PC-3 (cell line): ENCODE data around the gene MYBPH. TPM values are rescaled to one million over a fixed set of nuclear protein-coding genes. Genes with fewer than 3 reads are reported as not detected.

ENCODE experiments used
- ATAC-seq: fragments of 200-7000 bp; cut with Tn5 transposase; 2 replicates; pipeline ENCODE4 v1.9.1; 2020; ENCODE audit warnings: mild to moderate bottlenecking, moderate library complexity
- BruUV-seq: library from RNA; stranded (reverse); fragments of 400-500 nt; replicated peaks from 2 replicates; lab custom pipeline; 2021; lab: Mats Ljungman, UMichigan
- CTCF ChIA-PET: fragments of 300-600 bp; sonication (Branson Sonifier 250); formaldehyde crosslinking; loops from one replicate; lab custom pipeline; 2022; ENCODE audit warnings: antibody characterized with exemption; lab: Charles Lee
- POLR2A ChIA-PET: fragments of 300-600 bp; sonication (Branson Sonifier 250); formaldehyde crosslinking; loops from one replicate; lab custom pipeline; 2022; ENCODE audit warnings: antibody characterized with exemption; ENCODE audit not compliant: unreplicated experiment; lab: Charles Lee
- DNase-seq: peaks from one replicate; pipeline ENCODE4 v3.0.0-alpha.2; 2015
- H2AFZ ChIP-seq: fragments of 300-600 bp; sonication (generic); 2 replicates; pipeline ENCODE4 v1.6.0; 2016; ENCODE audit warnings: antibody characterized with exemption, low read length
- H3F3A ChIP-seq: fragments of 300-600 bp; sonication (generic); one replicate; pipeline ENCODE4 v1.6.0; 2017; ENCODE audit warnings: antibody characterized with exemption, low read length, control low read depth, mild to moderate bottlenecking; ENCODE audit not compliant: unreplicated experiment
- H3K27ac ChIP-seq: fragments of 300-600 bp; sonication (generic); 2 replicates; pipeline ENCODE4 v1.5.1; 2016; ENCODE audit warnings: mild to moderate bottlenecking, low read length
- H3K27me3 ChIP-seq: fragments of 300-600 bp; sonication (generic); 2 replicates; pipeline ENCODE4 v1.6.1; 2016; ENCODE audit warnings: low read length, mixed read lengths
- H3K36me3 ChIP-seq: fragments of 300-600 bp; sonication (generic); 2 replicates; pipeline ENCODE4 v1.6.1; 2016; ENCODE audit warnings: low read depth, mixed run types, low read length, mixed read lengths
- H3K4me1 ChIP-seq: fragments of 300-600 bp; sonication (generic); 2 replicates; pipeline ENCODE4 v1.5.1; 2016; ENCODE audit warnings: low read length; ENCODE audit not compliant: insufficient read depth
- H3K4me2 ChIP-seq: fragments of 300-600 bp; sonication (generic); 2 replicates; pipeline ENCODE4 v1.6.0; 2016; ENCODE audit warnings: low read length
- H3K4me3 ChIP-seq: fragments of 300-600 bp; sonication (generic); 2 replicates; pipeline ENCODE4 v1.5.1; 2016; ENCODE audit warnings: mild to moderate bottlenecking, low read length, mixed read lengths
- H3K79me2 ChIP-seq: fragments of 300-600 bp; sonication (generic); 2 replicates; pipeline ENCODE4 v1.6.1; 2017; ENCODE audit warnings: low read length, mixed read lengths
- H3K9ac ChIP-seq: fragments of 300-600 bp; sonication (generic); 2 replicates; pipeline ENCODE4 v1.6.0; 2016; ENCODE audit warnings: mild to moderate bottlenecking, low read length
- H3K9me2 ChIP-seq: fragments of 300-600 bp; sonication (generic); replicated peaks from 2 replicates; pipeline ENCODE4 v1.6.1; 2016; ENCODE audit warnings: mixed run types, low read length, mixed read lengths
- H3K9me3 ChIP-seq: fragments of 300-600 bp; sonication (generic); 2 replicates; pipeline ENCODE4 v1.6.1; 2016; ENCODE audit warnings: low read length, mixed read lengths
- H4K20me1 ChIP-seq: fragments of 300-600 bp; sonication (generic); 2 replicates; pipeline ENCODE4 v1.6.1; 2016; ENCODE audit warnings: low read length, mixed read lengths
- EZH2 ChIP-seq: fragments of 300-600 bp; sonication (generic); IDR thresholded peaks from one replicate; pipeline ENCODE4 v1.6.1; 2017; ENCODE audit warnings: antibody characterized with exemption, mild to moderate bottlenecking, low read length; ENCODE audit not compliant: unreplicated experiment
- EZH2phosphoT487 ChIP-seq: fragments of 300-600 bp; sonication (generic); IDR thresholded peaks from 2 replicates; pipeline ENCODE4 v1.6.1; 2018; ENCODE audit warnings: mild to moderate bottlenecking, antibody characterized with exemption, low read length, borderline replicate concordance
- intact Hi-C: fragments of 100-400 bp; cut with micrococcal nuclease; formaldehyde crosslinking; loops from 2 replicates; pipeline ENCODE4 v1.9.0; 2023
- total RNA-seq: library from RNA; depleted of rRNA; stranded (reverse); fragments of >200 nt; gene quantifications from 2 replicates; pipeline ENCODE4 v1.2.3, GENCODE V29; 2014
- TF ChIP-seq, protein P1 (sequence below): fragments of 300-600 bp; sonication (generic); conservative IDR thresholded peaks from 2 replicates; pipeline ENCODE4 v1.5.1; 2017; ENCODE audit warnings: antibody characterized with exemption, low read depth, mild to moderate bottlenecking, low read length

MYBPH gene
- total RNA-seq, 1 experiment from 2014 or later, result not detected

DNA sequence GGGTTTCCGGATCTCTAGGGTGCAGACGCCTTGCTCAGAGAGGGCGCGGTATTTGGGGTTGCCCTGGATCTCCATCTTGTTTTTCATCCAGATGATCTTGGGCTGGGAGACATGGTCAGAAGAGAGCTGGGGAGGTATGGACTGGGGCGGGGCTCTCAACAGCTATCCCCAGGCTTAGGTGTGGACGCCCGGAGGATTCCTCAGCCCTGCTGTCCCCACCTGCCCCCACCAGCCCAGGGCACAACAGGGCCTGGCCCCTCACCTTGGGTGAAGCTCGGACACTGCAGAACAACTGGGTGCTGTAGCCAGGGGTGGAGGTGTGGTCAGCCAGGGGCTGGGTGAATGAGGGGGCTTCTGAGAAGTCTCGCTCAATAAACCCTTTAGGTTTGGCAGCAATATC, 6.6 kb downstream of the MYBPH start:
- ATAC-seq (no peak), DNase-seq (no peak)
- POLR2A ChIA-PET, result no interaction called here
- H3K4me1 ChIP-seq, result no peaks in the 10 kb centered on the region
- no peaks in the 10 kb centered on the region for H3F3A ChIP-seq
- H4K20me1 ChIP-seq, result no peaks in the 10 kb centered on the region
- no peak overlapping the region for H3K27ac ChIP-seq
- no peak overlapping the region for H2AFZ ChIP-seq
- no peaks in the 10 kb centered on the region for H3K79me2 ChIP-seq
- CTCF ChIA-PET, result interaction anchor here (0.6 kb wide), 1 partner anchor 44 kb away, joined by 4 read pairs; no protein-coding TSS in a partner anchor
- H3K4me2 ChIP-seq, result no peak overlapping the region
- H3K9me3 ChIP-seq, result no peaks in the 10 kb centered on the region
- no TSS peak for BruUV-seq
- no peak overlapping the region for H3K9ac ChIP-seq
- no peaks in the 10 kb centered on the region for H3K9me2 ChIP-seq
- intact Hi-C loops, result no loop called here
- peaks cover 8% of the 10 kb centered on the region for H3K27me3 ChIP-seq
- TF ChIP-seq EZH2phosphoT487, result no peak
- TF ChIP-seq EZH2, result no peak
- TF ChIP-seq, protein P1, sequence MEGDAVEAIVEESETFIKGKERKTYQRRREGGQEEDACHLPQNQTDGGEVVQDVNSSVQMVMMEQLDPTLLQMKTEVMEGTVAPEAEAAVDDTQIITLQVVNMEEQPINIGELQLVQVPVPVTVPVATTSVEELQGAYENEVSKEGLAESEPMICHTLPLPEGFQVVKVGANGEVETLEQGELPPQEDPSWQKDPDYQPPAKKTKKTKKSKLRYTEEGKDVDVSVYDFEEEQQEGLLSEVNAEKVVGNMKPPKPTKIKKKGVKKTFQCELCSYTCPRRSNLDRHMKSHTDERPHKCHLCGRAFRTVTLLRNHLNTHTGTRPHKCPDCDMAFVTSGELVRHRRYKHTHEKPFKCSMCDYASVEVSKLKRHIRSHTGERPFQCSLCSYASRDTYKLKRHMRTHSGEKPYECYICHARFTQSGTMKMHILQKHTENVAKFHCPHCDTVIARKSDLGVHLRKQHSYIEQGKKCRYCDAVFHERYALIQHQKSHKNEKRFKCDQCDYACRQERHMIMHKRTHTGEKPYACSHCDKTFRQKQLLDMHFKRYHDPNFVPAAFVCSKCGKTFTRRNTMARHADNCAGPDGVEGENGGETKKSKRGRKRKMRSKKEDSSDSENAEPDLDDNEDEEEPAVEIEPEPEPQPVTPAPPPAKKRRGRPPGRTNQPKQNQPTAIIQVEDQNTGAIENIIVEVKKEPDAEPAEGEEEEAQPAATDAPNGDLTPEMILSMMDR, result no peak
- no peaks in the 10 kb centered on the region for H3K36me3 ChIP-seq
- H3K4me3 ChIP-seq, result no peak overlapping the region

DNA sequence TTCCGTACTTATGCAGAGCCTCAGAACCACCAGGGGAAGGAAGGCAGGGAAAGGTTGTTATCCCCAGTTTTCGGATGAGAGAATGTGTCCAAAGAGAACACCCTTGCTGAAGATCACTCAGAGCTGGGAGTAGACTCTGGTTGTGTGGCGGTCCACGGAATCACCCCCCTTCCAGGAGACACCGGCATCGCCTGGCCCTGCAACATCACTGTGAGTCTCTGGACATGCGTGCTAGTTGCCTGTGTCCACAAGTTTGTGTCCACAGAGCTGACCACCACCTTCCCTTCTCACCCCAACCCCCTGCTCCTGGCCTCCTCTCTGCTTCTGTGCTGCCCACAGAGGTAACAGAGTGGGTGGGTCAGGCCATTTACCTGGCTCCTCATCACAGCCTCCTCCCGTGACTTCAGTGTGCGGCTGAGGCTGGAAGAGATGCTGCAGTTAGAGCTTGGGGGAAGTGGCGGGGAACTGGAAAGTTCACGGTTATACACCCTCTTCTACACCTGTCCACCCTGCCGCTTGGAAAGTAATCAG, 7.3 kb downstream of the MYBPH start:
- no peak overlapping the region for H3K9ac ChIP-seq
- H3K4me3 ChIP-seq, result no peak overlapping the region
- ChIA-PET CTCF (interaction anchor here (0.6 kb wide), 1 partner anchor 45 kb away, joined by 4 read pairs; no protein-coding TSS in a partner anchor), POLR2A (no interaction called here)
- H4K20me1 ChIP-seq, result no peaks in the 10 kb centered on the region
- no peaks in the 10 kb centered on the region for H3K9me2 ChIP-seq
- H3K36me3 ChIP-seq, result no peaks in the 10 kb centered on the region
- TF ChIP-seq, protein P1, result no peak
- no peak for TF ChIP-seq EZH2
- no peak for TF ChIP-seq EZH2phosphoT487
- no peaks in the 10 kb centered on the region for H3K4me1 ChIP-seq
- peaks cover 14% of the 10 kb centered on the region for H3K27me3 ChIP-seq
- no peaks in the 10 kb centered on the region for H3K9me3 ChIP-seq
- no peak overlapping the region for H2AFZ ChIP-seq
- no peak for ATAC-seq
- intact Hi-C loops, result no loop called here
- H3K27ac ChIP-seq, result no peak overlapping the region
- no TSS peak for BruUV-seq
- no peaks in the 10 kb centered on the region for H3F3A ChIP-seq
- no peaks in the 10 kb centered on the region for H3K79me2 ChIP-seq
- no peak for DNase-seq
- H3K4me2 ChIP-seq, result no peak overlapping the region

DNA sequence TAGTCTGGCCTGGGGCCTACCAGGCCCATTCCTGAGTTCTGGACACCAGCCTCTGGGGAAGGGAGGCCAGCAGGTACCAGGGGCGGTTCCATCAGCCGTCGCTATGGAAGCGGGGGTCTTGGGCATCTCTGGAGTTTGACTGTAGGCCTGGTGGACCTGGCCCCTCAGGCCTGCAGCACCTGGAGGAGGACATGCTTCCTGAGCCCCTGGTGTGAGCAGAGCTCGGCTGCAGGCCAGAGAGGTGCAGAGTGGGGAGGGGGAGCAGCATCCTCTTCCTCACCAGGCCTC, 7.8 kb downstream of the MYBPH start:
- no peak for ATAC-seq
- POLR2A ChIA-PET, result no interaction called here
- Histone ChIP-seq H3K36me3 (no peaks in the 10 kb centered on the region), H3K9me3 (no peaks in the 10 kb centered on the region), H3K27me3 (peaks cover 18% of the 10 kb centered on the region), H3K4me3 (no peak overlapping the region), H3K79me2 (no peaks in the 10 kb centered on the region), H3K27ac (no peak overlapping the region), H2AFZ (no peak overlapping the region), H4K20me1 (no peaks in the 10 kb centered on the region), H3K9ac (no peak overlapping the region), H3F3A (no peaks in the 10 kb centered on the region), H3K9me2 (no peaks in the 10 kb centered on the region), H3K4me2 (no peak overlapping the region), H3K4me1 (no peaks in the 10 kb centered on the region)
- intact Hi-C loops, result no loop called here
- DNase-seq, result no peak
- CTCF ChIA-PET, result no interaction called here
- no peak for TF ChIP-seq EZH2phosphoT487
- TF ChIP-seq, protein P1, result no peak
- no peak for TF ChIP-seq EZH2
- no TSS peak for BruUV-seq
